Bronchial epithelial cell (primary cell): ENCODE data around the gene HJV. TPM values are rescaled to one million over a fixed set of nuclear protein-coding genes. Genes with fewer than 3 reads are reported as not detected.

Source experiments
- DNase-seq: peaks from one replicate; pipeline ENCODE4 v3.0.0-alpha.2; 2010; ENCODE audit warnings: low read depth
- FAIRE-seq: peaks from 2 replicates; lab custom pipeline; 2011; peaks lifted over from hg19 to GRCh38; lab: Jason Lieb, UNC
- H3K27me3 ChIP-seq: 2 replicates; pipeline ENCODE4 v1.5.1; 2011; ENCODE audit warnings: low read length; ENCODE audit not compliant: control insufficient read depth, insufficient read depth
- H3K36me3 ChIP-seq: 2 replicates; pipeline ENCODE4 v1.5.1; 2011; ENCODE audit warnings: low read length; ENCODE audit not compliant: control insufficient read depth, insufficient read depth
- H3K4me3 ChIP-seq: 2 replicates; pipeline ENCODE4 v1.5.1; 2011; ENCODE audit warnings: mild to moderate bottlenecking, low read depth, low read length, control low read depth
- total RNA-seq: library from RNA; depleted of rRNA; stranded (reverse); fragments of >200 nt; gene quantifications from 2 replicates; pipeline ENCODE4 v1.2.1, GENCODE V29; 2014
- TF ChIP-seq, protein P1 (sequence below): IDR thresholded peaks from 2 replicates; pipeline ENCODE4 v1.5.1; 2011; ENCODE audit warnings: mild to moderate bottlenecking, moderate library complexity, low read length, control low read depth, inconsistent platforms; ENCODE audit not compliant: insufficient read depth, severe bottlenecking

HJV gene
- total RNA-seq, 1 donor from 2014 or later, result not detected

GRCh38 chr1:145994391-145995120 is 27.0 kb downstream of the HJV start:
- no peak for DNase-seq

GRCh38 chr1:145993618-145994390 is 27.7 kb downstream of the HJV start:
- TF ChIP-seq, protein P1, sequence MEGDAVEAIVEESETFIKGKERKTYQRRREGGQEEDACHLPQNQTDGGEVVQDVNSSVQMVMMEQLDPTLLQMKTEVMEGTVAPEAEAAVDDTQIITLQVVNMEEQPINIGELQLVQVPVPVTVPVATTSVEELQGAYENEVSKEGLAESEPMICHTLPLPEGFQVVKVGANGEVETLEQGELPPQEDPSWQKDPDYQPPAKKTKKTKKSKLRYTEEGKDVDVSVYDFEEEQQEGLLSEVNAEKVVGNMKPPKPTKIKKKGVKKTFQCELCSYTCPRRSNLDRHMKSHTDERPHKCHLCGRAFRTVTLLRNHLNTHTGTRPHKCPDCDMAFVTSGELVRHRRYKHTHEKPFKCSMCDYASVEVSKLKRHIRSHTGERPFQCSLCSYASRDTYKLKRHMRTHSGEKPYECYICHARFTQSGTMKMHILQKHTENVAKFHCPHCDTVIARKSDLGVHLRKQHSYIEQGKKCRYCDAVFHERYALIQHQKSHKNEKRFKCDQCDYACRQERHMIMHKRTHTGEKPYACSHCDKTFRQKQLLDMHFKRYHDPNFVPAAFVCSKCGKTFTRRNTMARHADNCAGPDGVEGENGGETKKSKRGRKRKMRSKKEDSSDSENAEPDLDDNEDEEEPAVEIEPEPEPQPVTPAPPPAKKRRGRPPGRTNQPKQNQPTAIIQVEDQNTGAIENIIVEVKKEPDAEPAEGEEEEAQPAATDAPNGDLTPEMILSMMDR, result no peak
- H3K4me3 ChIP-seq, result peak overlapping the region; percentile 81
- DNase-seq (no peak), FAIRE-seq (no peak)
- H3K27me3 ChIP-seq, result no peaks in the 10 kb centered on the region
- peaks cover 20% of the 10 kb centered on the region for H3K36me3 ChIP-seq

More at GRCh38 chr1:145994391-145995120, 27.0 kb downstream of the HJV start:
- TF ChIP-seq, protein P1, result no peak
- FAIRE-seq, result no peak
- H3K36me3 ChIP-seq, result peaks cover 20% of the 10 kb centered on the region
- H3K27me3 ChIP-seq, result no peaks in the 10 kb centered on the region
- peak overlapping the region; percentile 81 for H3K4me3 ChIP-seq

DNA sequence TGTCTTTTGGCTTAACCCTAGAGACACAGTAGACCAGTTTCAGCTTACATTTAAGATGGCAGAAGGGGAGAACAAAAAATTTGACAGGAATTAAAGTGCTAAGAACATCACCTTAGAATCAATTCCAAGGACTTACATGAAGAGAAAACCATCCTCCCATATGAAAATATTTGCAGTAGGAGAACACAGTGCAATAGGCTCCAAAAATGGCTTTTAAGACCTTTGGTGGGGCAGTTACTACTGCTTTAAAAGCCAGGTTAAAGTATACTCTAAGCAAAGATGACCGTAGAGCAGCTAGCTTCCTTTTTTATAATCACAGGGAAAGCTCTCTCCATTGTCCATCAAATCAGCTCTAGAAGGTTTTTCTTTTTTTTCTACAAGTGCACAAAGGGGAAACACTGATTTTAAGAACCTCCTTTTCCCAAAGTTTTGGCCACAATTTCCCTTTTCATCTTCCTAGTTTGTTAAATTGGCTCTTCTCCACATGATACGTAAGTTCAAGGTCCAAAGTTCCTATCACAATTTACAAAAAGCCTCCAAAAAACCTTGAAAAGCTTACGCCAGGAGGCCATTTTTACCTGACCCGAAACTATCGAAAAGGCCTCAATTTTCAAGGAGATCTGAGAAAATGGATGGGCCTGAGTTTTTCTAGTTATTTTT is 28.4 kb downstream of the HJV start:
- Histone ChIP-seq H3K4me3 (peak overlapping the region; percentile 81), H3K36me3 (peaks cover 20% of the 10 kb centered on the region), H3K27me3 (no peaks in the 10 kb centered on the region)
- DNase-seq (no peak), FAIRE-seq (no peak)
- TF ChIP-seq, protein P1, result no peak

- TF ChIP-seq, protein P1, result no peak
- Histone ChIP-seq H3K27me3 (no peaks in the 10 kb centered on the region), H3K4me3 (peak overlapping the region; percentile 8), H3K36me3 (peaks cover 20% of the 10 kb centered on the region)
- FAIRE-seq (no peak), DNase-seq (no peak)
Measured at GRCh38 chr1:145992502-145992936, 29.0 kb downstream of the HJV start.

- no peak overlapping the region for H3K4me3 ChIP-seq
- TF ChIP-seq, protein P1, result no peak
Measured at GRCh38 chr1:145991735-145992412, 29.7 kb downstream of the HJV start.

More at GRCh38 chr1:145991735-145992412, 29.7 kb downstream of the HJV start:
- no peak for FAIRE-seq
- Histone ChIP-seq H3K27me3 (no peaks in the 10 kb centered on the region), H3K36me3 (peaks cover 20% of the 10 kb centered on the region)
- DNase-seq, result no peak
